ENCODE data around the gene FGF18. TPM values are rescaled to one million over a fixed set of nuclear protein-coding genes. Genes with fewer than 3 reads are reported as not detected.

Gene FGF18
- total and polyA plus RNA-seq, 8 donors: 0.13 to 0.97 (median 0.36) TPM

GRCh38 chr5:171421331-171422262 lies 2.1 kb downstream of the FGF18 start:
- H3K27ac ChIP-seq: no peak overlapping the region
- FAIRE-seq: no peak
- peaks cover 8 to 14% (median 10%) of the 10 kb centered on the region in 3 donors for H3K4me1 ChIP-seq
- H3K9me3 ChIP-seq: no peaks in the 10 kb centered on the region
- TF ChIP-seq, protein P1, sequence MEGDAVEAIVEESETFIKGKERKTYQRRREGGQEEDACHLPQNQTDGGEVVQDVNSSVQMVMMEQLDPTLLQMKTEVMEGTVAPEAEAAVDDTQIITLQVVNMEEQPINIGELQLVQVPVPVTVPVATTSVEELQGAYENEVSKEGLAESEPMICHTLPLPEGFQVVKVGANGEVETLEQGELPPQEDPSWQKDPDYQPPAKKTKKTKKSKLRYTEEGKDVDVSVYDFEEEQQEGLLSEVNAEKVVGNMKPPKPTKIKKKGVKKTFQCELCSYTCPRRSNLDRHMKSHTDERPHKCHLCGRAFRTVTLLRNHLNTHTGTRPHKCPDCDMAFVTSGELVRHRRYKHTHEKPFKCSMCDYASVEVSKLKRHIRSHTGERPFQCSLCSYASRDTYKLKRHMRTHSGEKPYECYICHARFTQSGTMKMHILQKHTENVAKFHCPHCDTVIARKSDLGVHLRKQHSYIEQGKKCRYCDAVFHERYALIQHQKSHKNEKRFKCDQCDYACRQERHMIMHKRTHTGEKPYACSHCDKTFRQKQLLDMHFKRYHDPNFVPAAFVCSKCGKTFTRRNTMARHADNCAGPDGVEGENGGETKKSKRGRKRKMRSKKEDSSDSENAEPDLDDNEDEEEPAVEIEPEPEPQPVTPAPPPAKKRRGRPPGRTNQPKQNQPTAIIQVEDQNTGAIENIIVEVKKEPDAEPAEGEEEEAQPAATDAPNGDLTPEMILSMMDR (IDR thresholded peaks at IDR 0.05): no peak
- peak overlapping the region in 1 of 4 donors; percentile 49 for H3K4me3 ChIP-seq
- H3K36me3 ChIP-seq: no peaks in the 10 kb centered on the region
- 56 to 60% methylated on average over 16 of the region's 16 CpGs for WGBS, 2 donors
- DNase-seq: peak in 1 of 6 donors; percentile 46
- H3K27me3 ChIP-seq: no peaks in the 10 kb centered on the region
- intact Hi-C loops (cut with DNase I): loop anchor here in 2 of 3 donors (10.0 kb wide), 2 partner anchors 483 to 623 kb away; no protein-coding TSS in a partner anchor
- ATAC-seq: no peak

- DNase-seq (no peak), ATAC-seq (no peak), FAIRE-seq (no peak)
- H3K4me1 ChIP-seq: peaks cover 8 to 14% (median 10%) of the 10 kb centered on the region in 3 donors
- H3K36me3 ChIP-seq: no peaks in the 10 kb centered on the region
- intact Hi-C loops (cut with DNase I): loop anchor here in 2 of 3 donors (10.0 kb wide), 2 partner anchors 482 to 622 kb away; no protein-coding TSS in a partner anchor
- H3K4me3 ChIP-seq: no peak overlapping the region
- no peaks in the 10 kb centered on the region for H3K27me3 ChIP-seq
- no peaks in the 10 kb centered on the region for H3K9me3 ChIP-seq
- 98 to 100% methylated on average over 2 of the region's 2 CpGs for WGBS, 2 donors
- TF ChIP-seq, protein P1 (IDR thresholded peaks at IDR 0.05): no peak
- H3K27ac ChIP-seq: no peak overlapping the region
Observed at GRCh38 chr5:171422495-171422894, 3.0 kb downstream of the FGF18 start.

GRCh38 chr5:171422902-171423663 lies 3.6 kb downstream of the FGF18 start:
- peak in 3 of 6 donors; percentile 1 to 44 (median 38) for DNase-seq
- FAIRE-seq: no peak
- 93 to 94% methylated on average over 26 of the region's 26 CpGs for WGBS, 2 donors
- peaks cover 10 to 14% (median 11%) of the 10 kb centered on the region in 3 donors for H3K4me1 ChIP-seq
- ATAC-seq: no peak
- H3K4me3 ChIP-seq: no peak overlapping the region
- H3K27ac ChIP-seq: no peak overlapping the region
- TF ChIP-seq, protein P1 (IDR thresholded peaks at IDR 0.05): no peak
- no peaks in the 10 kb centered on the region for H3K27me3 ChIP-seq
- H3K36me3 ChIP-seq: no peaks in the 10 kb centered on the region
- no peaks in the 10 kb centered on the region for H3K9me3 ChIP-seq
- intact Hi-C loops (cut with DNase I): loop anchor here in 2 of 3 donors (10.0 kb wide), 2 partner anchors 482 to 622 kb away; no protein-coding TSS in a partner anchor

DNA sequence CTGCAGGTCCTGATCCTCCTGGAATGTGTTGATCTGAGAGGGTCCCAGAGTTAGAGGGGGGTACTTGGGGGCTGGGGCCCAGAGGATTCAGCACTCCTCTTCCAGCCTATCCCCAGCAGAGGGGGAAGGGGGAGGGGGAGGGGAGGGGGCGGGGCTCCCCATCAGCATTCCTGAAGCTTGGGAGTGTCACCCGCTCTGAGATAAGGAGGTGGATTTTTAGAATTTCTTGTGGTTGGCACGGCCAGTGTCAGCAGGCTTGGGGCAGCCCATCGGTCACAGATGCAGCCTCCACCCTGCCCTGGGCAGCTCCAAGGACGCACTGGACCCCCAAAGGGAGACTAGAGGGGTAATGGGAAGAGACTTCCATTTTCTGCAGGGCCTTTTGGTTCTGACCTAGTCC lies 5.3 kb downstream of the FGF18 start:
- 51 to 65% methylated on average over 5 of the region's 5 CpGs for WGBS, 2 donors
- DNase-seq (peak in 2 of 6 donors; percentile 24 to 25), FAIRE-seq (no peak), ATAC-seq (no peak)
- Histone ChIP-seq H3K36me3 (no peaks in the 10 kb centered on the region), H3K4me1 (peaks cover 5 to 8% (median 8%) of the 10 kb centered on the region in 3 donors), H3K9me3 (no peaks in the 10 kb centered on the region), H3K4me3 (no peak overlapping the region), H3K27ac (no peak overlapping the region), H3K27me3 (no peaks in the 10 kb centered on the region)
- TF ChIP-seq, protein P1 (IDR thresholded peaks at IDR 0.05): no peak
- intact Hi-C loops (cut with DNase I): loop anchor here in 2 of 3 donors (10.0 kb wide), 2 partner anchors 480 to 620 kb away; no protein-coding TSS in a partner anchor
